HepG2 (cell line): Measurements from ENCODE around the gene PAX7. TPM values are rescaled to one million over a fixed set of nuclear protein-coding genes. Genes with fewer than 3 reads are reported as not detected.

ENCODE experiments used
- ATAC-seq: fragments of 200-7000 bp; cut with Tn5 transposase; 3 replicates; pipeline ENCODE4 v1.9.1; 2020; ENCODE audit warnings: mild to moderate bottlenecking, moderate library complexity
- BruUV-seq: library from RNA; stranded (reverse); fragments of 400-500 nt; replicated peaks from 2 replicates; lab custom pipeline; 2021; lab: Mats Ljungman, UMichigan
- CTCF ChIA-PET: fragments of 300-600 bp; formaldehyde crosslinking; extraction: SDS; loops from one replicate; lab custom pipeline; 2021; ENCODE audit warnings: low total read pairs, inconsistent platforms, low intra/inter-chr PET ratio; lab: Yijun Ruan, JAX
- POLR2A ChIA-PET: fragments of 350-600 bp; sonication (Branson Sonifier 250); formaldehyde crosslinking; loops from one replicate; lab custom pipeline; 2020; ENCODE audit warnings: antibody characterized with exemption, inconsistent platforms; lab: Yijun Ruan, JAX
- DNase-seq: peaks from one replicate; pipeline ENCODE4 v3.0.0-alpha.2; 2015; ENCODE audit warnings: low spot score
- FAIRE-seq: peaks from 3 replicates; lab custom pipeline; 2011; peaks lifted over from hg19 to GRCh38; lab: Jason Lieb, UNC
- H2AFZ ChIP-seq: one replicate; pipeline ENCODE4 v1.6.1; 2011; ENCODE audit warnings: low read length, inconsistent platforms
- H3K27ac ChIP-seq: fragments of 300-600 bp; 3 replicates; pipeline ENCODE4 v1.8.0; 2011; ENCODE audit warnings: mixed run types, mild to moderate bottlenecking, mixed read lengths, low read length, inconsistent platforms; ENCODE audit not compliant: insufficient read depth; ENCODE audit errors: extremely low read length
- H3K27me3 ChIP-seq, 2 experiments: fragments of 200-600 bp in 1 of 2; 2 replicates in 1 of 2; 3 replicates in 1 of 2; pipeline versions ENCODE4 v1.6.0 to v1.8.0; 2011; ENCODE audit warnings: low read length in 2 of 2, mild to moderate bottlenecking in 2 of 2, moderate library complexity in 2 of 2, inconsistent platforms in 1 of 2; ENCODE audit not compliant: insufficient read depth in 2 of 2, control insufficient read depth in 1 of 2
- H3K36me3 ChIP-seq, 2 experiments: fragments of 200-600 bp in 1 of 2; replicated peaks in 1 of 2; 2 replicates in 1 of 2; 3 replicates in 1 of 2; pipeline versions ENCODE4 v1.5.1 to v1.8.0; 2011; ENCODE audit warnings: low read length in 2 of 2, inconsistent platforms in 1 of 2; ENCODE audit not compliant: insufficient read depth in 2 of 2, control insufficient read depth in 1 of 2
- H3K4me1 ChIP-seq: 2 replicates; pipeline ENCODE4 v1.5.1; 2012; ENCODE audit warnings: low read length, inconsistent platforms; ENCODE audit not compliant: insufficient read depth
- H3K4me2 ChIP-seq: 2 replicates; pipeline ENCODE4 v1.6.0; 2011; ENCODE audit warnings: low read depth, low read length, inconsistent platforms
- H3K4me3 ChIP-seq, 3 experiments: fragments of 200-600 bp in 1 of 3; sonication (generic), shearing (Covaris generic) in 1 of 3; replicated peaks in 1 of 3; 2 replicates each; pipeline ENCODE4 v1.5.1; 2011 to 2016; ENCODE audit warnings: low read length in 3 of 3, inconsistent platforms in 2 of 3, low read depth in 2 of 3, mild to moderate bottlenecking in 2 of 3, control low read depth in 1 of 3, mixed read lengths in 1 of 3; ENCODE audit not compliant: insufficient read depth in 1 of 3
- H3K79me2 ChIP-seq: one replicate; pipeline ENCODE4 v1.6.1; 2011; ENCODE audit warnings: low read length, inconsistent platforms; ENCODE audit not compliant: insufficient read depth
- H3K9ac ChIP-seq: 2 replicates; pipeline ENCODE4 v1.6.0; 2011; ENCODE audit warnings: mild to moderate bottlenecking, low read depth, low read length, inconsistent platforms; ENCODE audit not compliant: insufficient read depth
- H3K9me3 ChIP-seq: 2 replicates; pipeline ENCODE4 v1.5.1; 2012; ENCODE audit warnings: mild to moderate bottlenecking, low read length
- H4K20me1 ChIP-seq: 2 replicates; pipeline ENCODE4 v1.6.0; 2011; ENCODE audit warnings: inconsistent platforms, mild to moderate bottlenecking, low read length, moderate library complexity; ENCODE audit not compliant: insufficient read depth
- ATAD3A ChIP-seq: sonication (generic); formaldehyde crosslinking; IDR thresholded peaks from 2 replicates; pipeline ENCODE4 v1.4.0; 2020; ENCODE audit warnings: missing genetic modification reagents
- FOXA3 ChIP-seq: IDR thresholded peaks from 2 replicates; pipeline ENCODE4 v1.6.1; 2016; ENCODE audit warnings: missing genetic modification reagents, missing compliant biosample characterization
- HMG20B ChIP-seq: conservative IDR thresholded peaks from 2 replicates; pipeline ENCODE4 v1.6.1; 2016; ENCODE audit warnings: missing genetic modification reagents, missing compliant biosample characterization
- IRF2 ChIP-seq: IDR thresholded peaks from 2 replicates; pipeline ENCODE4 v1.6.1; 2018; ENCODE audit warnings: missing genetic modification reagents, missing compliant biosample characterization
- JDP2 ChIP-seq: sonication (generic); formaldehyde crosslinking; IDR thresholded peaks from 2 replicates; pipeline ENCODE4 v1.8.1; 2022; ENCODE audit warnings: missing genetic modification reagents, borderline replicate concordance
- KAT8 ChIP-seq: IDR thresholded peaks from 2 replicates; pipeline ENCODE4 v1.6.1; 2016; ENCODE audit warnings: missing genetic modification reagents, missing compliant biosample characterization
- ZBTB7B ChIP-seq: sonication (generic); formaldehyde crosslinking; IDR thresholded peaks from 2 replicates; pipeline ENCODE4 v1.4.0; 2020; ENCODE audit warnings: missing genetic modification reagents
- ZFP82 ChIP-seq: sonication (generic); formaldehyde crosslinking; IDR thresholded peaks from 2 replicates; pipeline ENCODE4 v1.5.1; 2020; ENCODE audit warnings: mild to moderate bottlenecking, missing genetic modification reagents, borderline replicate concordance
- ZSCAN29 ChIP-seq: sonication (generic); formaldehyde crosslinking; conservative IDR thresholded peaks from 2 replicates; pipeline ENCODE4 v1.4.0; 2020; ENCODE audit warnings: mild to moderate bottlenecking, missing genetic modification reagents
- WGBS: methylation state at CpG from one replicate; pipeline ENCODE4 v1.1.6; 2017; ENCODE audit warnings: low lambda C conversion rate; 5-methylcytosine and 5-hydroxymethylcytosine counted together
- in situ Hi-C: cut with HindIII; loops from 2 replicates; pipeline ENCODE4 v1.10.0; 2017; ENCODE audit warnings: low pct_unique_long_range_greater_than_20kb; ENCODE audit not compliant: extremely low pct_ligation_motif_present
- intact Hi-C: fragments of 100-400 bp; cut with micrococcal nuclease; formaldehyde crosslinking; loops from one replicate; pipeline ENCODE4 v1.10.0; 2022; ENCODE audit not compliant: unreplicated experiment
- polyA plus RNA-seq, 8 experiments: library from polyadenylated mRNA; depleted of rRNA in 3 of 8; stranded (reverse) in 7 of 8; unstranded in 1 of 8; fragments of >200 nt; fragmentation: Illumina TruSeq in 4 of 8; extraction: Trizol in 4 of 8; gene quantifications; 2 replicates each; pipeline versions ENCODE4 v1.2.1 to v1.2.3, GENCODE V29; 2011 to 2016; ENCODE audit warnings: low read depth in 4 of 8, missing spikeins in 1 of 8, mixed read lengths in 1 of 8; ENCODE audit not compliant: insufficient read depth in 1 of 8
- total RNA-seq, 5 experiments: library from RNA; depleted of rRNA; stranded (reverse); fragments of >200 nt; fragmentation: Illumina TruSeq; extraction: Trizol; gene quantifications; 2 replicates each; pipeline ENCODE4 v1.2.3, GENCODE V29; 2016; ENCODE audit warnings: low read depth in 1 of 5
- TF ChIP-seq, protein P1 (sequence below): conservative IDR thresholded peaks from 2 replicates; pipeline ENCODE4 v1.6.1; 2018; ENCODE audit warnings: missing genetic modification reagents
- TF ChIP-seq, protein P2 (sequence below): sonication (generic); formaldehyde crosslinking; IDR thresholded peaks from 2 replicates; pipeline ENCODE4 v1.8.0; 2022; ENCODE audit warnings: mild to moderate bottlenecking, missing genetic modification reagents, moderate library complexity
- TF ChIP-seq, protein P3 (sequence below): sonication (generic); formaldehyde crosslinking; IDR thresholded peaks from 2 replicates; pipeline ENCODE4 v1.8.1; 2023; ENCODE audit warnings: mild to moderate bottlenecking, missing genetic modification reagents

The PAX7 gene
- total and polyA plus RNA-seq, 2 of the 13 experiments (the other 11 are each of a cell fraction or from before 2014, with no cell fraction given), result not detected

DNA sequence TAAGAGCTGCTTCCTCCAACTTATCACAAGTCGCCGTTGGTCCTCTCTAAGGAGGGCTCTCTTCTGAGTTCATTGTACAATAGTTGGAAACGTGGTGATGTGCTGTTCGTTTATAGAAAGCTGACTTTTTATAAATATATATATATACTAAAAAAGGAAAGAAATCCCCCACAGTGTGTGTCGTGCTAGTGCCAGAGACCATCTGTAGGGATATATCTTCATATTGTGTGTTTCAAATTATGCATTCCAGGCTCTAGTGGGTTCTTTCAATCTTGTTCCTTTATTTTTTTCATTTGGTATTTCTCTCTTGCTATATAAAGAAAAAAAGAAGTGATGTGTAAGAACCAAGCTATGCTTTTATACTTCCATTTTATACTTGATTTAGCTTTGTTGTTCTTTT is 117.0 kb downstream of the PAX7 start (continued):
- no peak for TF ChIP-seq IRF2 (CRISPR knock-in tag)
- TF ChIP-seq, all 625 proteins: peak for 0

DNA sequence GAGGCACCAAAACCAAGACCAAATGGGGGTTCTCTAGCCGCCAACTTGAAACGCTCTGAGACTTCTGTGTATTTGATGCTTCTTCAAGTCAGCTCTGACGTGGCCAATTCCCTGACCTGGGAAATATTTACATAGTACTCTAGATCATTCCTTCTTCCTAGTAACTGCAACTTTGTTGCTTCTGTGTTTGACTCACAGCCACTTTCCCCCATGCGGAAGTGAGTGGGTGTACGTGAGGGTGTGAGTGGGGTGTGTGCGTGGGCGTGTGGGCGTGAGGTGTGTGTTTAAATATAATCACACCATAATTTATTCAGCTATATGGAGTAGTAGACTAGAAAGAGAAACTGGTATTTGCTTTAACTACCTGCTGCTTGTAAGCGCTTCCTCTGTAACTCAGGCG is 117.8 kb downstream of the PAX7 start:
- 35% methylated on average over 10 of the region's 10 CpGs for WGBS
- Histone ChIP-seq H3K4me2 (no peak overlapping the region), H3K27ac (no peak overlapping the region), H3K79me2 (no peaks in the 10 kb centered on the region), H3K9me3 (no peaks in the 10 kb centered on the region), H2AFZ (no peak overlapping the region), H3K4me1 (no peaks in the 10 kb centered on the region), H3K27me3 (peaks cover 0 to 6% of the 10 kb centered on the region in 2 experiments; a peak in 1 of 5 replicates), H3K9ac (no peak overlapping the region), H3K36me3 (no peaks in the 10 kb centered on the region), H3K4me3 (no peak overlapping the region), H4K20me1 (no peaks in the 10 kb centered on the region)
- intact Hi-C loops (no loop called here), in situ Hi-C loops (no loop called here)
- no peak for TF ChIP-seq JDP2
- TF ChIP-seq, protein P1, sequence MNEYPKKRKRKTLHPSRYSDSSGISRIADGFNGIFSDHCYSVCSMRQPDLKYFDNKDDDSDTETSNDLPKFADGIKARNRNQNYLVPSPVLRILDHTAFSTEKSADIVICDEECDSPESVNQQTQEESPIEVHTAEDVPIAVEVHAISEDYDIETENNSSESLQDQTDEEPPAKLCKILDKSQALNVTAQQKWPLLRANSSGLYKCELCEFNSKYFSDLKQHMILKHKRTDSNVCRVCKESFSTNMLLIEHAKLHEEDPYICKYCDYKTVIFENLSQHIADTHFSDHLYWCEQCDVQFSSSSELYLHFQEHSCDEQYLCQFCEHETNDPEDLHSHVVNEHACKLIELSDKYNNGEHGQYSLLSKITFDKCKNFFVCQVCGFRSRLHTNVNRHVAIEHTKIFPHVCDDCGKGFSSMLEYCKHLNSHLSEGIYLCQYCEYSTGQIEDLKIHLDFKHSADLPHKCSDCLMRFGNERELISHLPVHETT (CRISPR knock-in tag), result no peak
- ChIA-PET POLR2A (no interaction called here), CTCF (no interaction called here)
- no TSS peak for BruUV-seq
- FAIRE-seq (no peak), DNase-seq (no peak), ATAC-seq (no peak)

DNA sequence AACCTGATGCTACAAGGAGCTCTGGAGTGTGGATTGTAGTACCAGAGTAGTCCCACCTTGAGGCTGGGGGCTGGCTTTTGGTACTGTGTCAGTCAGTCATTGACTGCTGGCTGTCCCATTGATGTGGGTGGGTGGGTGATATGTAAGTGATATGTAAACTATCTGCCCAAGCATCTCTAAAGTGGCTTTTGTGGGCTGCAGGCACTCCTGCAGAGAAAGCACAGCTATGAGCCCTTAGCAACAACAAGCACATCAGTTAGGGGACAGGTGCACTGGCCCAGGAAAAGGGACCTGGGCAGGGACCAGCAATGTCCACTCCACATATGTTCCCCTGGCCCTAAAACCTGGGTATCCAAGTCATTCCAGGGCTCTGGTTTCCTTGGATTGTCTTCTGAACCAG is 118.9 kb downstream of the PAX7 start:
- H3K27ac ChIP-seq, result no peak overlapping the region

More for the DNA sequence above, 118.9 kb downstream of the PAX7 start:
- no peak for FAIRE-seq
- H3K4me1 ChIP-seq, result no peaks in the 10 kb centered on the region
- CTCF ChIA-PET, result no interaction called here
- H3K9me3 ChIP-seq, result no peaks in the 10 kb centered on the region
- H2AFZ ChIP-seq, result no peak overlapping the region
- H3K4me2 ChIP-seq, result no peak overlapping the region
- POLR2A ChIA-PET, result no interaction called here
- no peak for DNase-seq
- in situ Hi-C loops, result no loop called here
- H3K4me3 ChIP-seq, result no peak overlapping the region
- TF ChIP-seq, protein P2, sequence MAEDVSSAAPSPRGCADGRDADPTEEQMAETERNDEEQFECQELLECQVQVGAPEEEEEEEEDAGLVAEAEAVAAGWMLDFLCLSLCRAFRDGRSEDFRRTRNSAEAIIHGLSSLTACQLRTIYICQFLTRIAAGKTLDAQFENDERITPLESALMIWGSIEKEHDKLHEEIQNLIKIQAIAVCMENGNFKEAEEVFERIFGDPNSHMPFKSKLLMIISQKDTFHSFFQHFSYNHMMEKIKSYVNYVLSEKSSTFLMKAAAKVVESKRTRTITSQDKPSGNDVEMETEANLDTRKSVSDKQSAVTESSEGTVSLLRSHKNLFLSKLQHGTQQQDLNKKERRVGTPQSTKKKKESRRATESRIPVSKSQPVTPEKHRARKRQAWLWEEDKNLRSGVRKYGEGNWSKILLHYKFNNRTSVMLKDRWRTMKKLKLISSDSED (CRISPR knock-in tag), result no peak
- no peak for TF ChIP-seq ZFP82
- TF ChIP-seq, protein P3, sequence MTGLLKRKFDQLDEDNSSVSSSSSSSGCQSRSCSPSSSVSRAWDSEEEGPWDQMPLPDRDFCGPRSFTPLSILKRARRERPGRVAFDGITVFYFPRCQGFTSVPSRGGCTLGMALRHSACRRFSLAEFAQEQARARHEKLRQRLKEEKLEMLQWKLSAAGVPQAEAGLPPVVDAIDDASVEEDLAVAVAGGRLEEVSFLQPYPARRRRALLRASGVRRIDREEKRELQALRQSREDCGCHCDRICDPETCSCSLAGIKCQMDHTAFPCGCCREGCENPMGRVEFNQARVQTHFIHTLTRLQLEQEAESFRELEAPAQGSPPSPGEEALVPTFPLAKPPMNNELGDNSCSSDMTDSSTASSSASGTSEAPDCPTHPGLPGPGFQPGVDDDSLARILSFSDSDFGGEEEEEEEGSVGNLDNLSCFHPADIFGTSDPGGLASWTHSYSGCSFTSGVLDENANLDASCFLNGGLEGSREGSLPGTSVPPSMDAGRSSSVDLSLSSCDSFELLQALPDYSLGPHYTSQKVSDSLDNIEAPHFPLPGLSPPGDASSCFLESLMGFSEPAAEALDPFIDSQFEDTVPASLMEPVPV (CRISPR knock-in tag), result no peak
- no peak for TF ChIP-seq ZBTB7B (CRISPR knock-in tag)
- TF ChIP-seq FOXA3 (CRISPR knock-in tag), result no peak
- TF ChIP-seq HMG20B (CRISPR knock-in tag), result no peak
- TF ChIP-seq ATAD3A (CRISPR knock-in tag), result no peak
- TF ChIP-seq KAT8 (CRISPR knock-in tag), result no peak
- no peak for TF ChIP-seq ZSCAN29 (CRISPR knock-in tag)
- TF ChIP-seq, all 625 proteins: peak for 0
- intact Hi-C loops, result no loop called here
- no peak overlapping the region for H3K9ac ChIP-seq
- no peaks in the 10 kb centered on the region for H3K36me3 ChIP-seq
- H3K27me3 ChIP-seq, result peaks cover 0 to 6% of the 10 kb centered on the region in 2 experiments; a peak in 1 of 5 replicates
- no peaks in the 10 kb centered on the region for H4K20me1 ChIP-seq
- no TSS peak for BruUV-seq
- ATAC-seq, result no peak
- no peaks in the 10 kb centered on the region for H3K79me2 ChIP-seq
